HG02798 (cell line): Measurements from ENCODE around the gene FLT4.
"Not testable (repeated sequence)": the region's sequence is repeated elsewhere in the genome, so short reads cannot be mapped to it uniquely, and the experiment has no call there.

Experiments used
- ATAC-seq: cut with Tn5 transposase; IDR thresholded peaks from one replicate; pipeline ENCODE4 v1.9.1; 2021; ENCODE audit warnings: mild to moderate bottlenecking; ENCODE audit not compliant: unreplicated experiment, poor library complexity

FLT4 gene

DNA sequence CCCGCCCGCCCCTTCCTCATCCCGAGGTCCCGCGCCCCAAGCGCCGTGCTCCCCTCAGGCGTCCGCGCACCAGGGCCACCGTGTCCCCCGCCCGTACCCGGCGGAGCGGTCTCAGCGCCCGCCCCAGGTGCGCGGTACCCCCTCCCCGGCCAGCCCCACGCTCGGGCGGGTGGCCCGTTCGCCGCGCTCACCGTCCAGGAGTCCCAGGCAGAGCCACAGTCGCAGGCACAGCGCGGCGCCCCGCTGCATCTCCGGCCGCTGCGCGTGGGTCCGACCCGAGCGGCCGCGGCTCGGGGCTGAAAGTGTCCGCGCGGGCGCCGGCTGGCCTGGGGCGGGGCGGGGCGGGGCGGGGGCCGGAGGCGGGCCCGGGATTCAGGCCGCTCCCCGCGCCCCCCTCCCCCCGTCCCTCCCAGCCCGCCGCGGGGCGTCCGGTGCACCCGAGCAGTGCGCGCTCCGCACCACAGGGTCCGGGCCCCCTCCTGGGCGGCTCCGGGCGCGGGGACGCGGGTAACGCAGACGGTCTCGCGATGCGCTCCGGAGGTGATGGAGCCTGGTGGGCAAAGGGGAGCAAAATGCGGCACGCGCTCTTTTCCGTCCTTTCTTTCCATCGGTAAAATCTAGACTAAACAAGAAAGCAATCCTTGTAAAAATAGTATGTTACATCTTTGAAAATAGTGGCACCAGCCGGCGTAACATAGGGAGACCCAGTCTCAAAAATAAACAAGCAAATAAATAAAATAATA is at the start of gene FLT4:
Gene FLT4 (minus strand): TSS at position 304 of the 743 bp plus-strand sequence. CDS start 55 bp downstream, at position 249.
- no peak for ATAC-seq

DNA sequence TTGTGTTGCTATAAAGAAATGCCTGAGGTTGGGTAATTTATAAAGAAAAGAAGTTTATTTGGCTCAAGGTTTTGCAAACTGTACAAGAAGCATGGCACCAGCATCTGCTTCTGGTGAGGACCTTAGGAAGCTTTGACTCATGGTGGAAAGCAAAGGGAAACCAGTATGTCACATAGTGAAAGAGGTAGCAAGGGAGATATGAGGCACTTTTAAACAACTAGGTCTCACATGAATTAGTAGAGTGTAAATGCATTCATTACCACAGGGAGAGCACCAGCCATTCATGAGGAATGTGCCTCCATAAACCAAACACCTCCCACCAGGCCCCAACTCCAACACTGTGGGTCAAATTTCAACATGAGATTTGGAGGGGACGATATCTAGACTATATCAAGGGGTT is 49.6 kb upstream of the FLT4 start:
- no peak for ATAC-seq

DNA sequence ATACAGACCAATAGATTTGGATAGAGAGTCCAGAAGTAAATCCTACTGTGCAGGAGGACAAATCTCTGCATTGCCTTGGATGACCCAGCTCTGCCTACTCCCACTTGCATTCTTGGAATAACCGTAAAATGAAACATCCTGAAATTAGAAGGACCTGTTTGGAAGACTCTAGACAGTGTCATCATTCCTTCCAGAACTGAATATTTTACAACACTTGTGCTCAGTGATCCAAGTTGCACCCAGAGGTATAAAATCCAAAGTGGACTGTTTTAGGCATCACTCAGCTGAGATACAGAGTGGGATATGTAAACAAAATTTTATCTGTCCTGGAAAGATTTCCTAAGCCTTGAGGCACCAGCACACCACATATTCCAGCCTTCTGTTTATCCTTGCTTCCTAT is 46.7 kb upstream of the FLT4 start:
- ATAC-seq, result no peak

DNA sequence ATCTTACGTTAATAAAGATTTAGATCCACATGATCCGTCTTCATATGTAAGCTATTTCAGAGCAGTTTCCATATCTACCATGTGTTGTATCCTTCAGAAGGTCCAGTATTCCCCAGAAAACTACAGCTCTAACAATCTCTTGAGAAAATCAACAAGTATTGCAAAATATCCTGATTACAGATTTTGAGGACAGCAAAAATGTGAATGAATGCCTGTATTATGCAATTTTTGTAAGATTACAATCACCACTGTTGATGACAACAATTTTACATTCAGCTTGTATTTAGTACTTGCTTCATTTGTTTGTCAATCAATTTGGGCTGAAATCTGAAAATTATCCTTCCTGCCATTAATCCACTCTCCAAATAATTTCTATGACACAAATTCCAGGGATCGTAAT is 43.0 kb upstream of the FLT4 start:
- ATAC-seq, result no peak

DNA sequence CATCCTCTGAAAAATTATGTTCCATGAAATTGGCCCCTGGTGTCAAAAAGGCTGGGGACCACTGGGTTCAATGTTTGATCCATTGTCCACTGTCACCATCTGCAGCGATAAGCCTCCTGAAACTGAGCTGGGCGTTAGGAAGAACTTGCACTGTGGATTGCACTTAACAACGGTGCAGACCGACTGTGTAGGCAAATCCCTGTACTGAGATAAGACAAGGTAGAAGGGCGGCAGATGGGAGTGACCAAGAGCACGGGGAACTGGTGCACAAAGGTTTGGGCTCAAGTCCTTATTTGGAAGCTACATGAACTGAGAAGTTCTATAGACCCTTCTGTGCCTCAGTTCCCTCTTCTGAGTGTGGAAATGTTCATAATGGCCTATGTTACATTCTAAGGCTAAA is 41.6 kb upstream of the FLT4 start:
- ATAC-seq, result no peak

DNA sequence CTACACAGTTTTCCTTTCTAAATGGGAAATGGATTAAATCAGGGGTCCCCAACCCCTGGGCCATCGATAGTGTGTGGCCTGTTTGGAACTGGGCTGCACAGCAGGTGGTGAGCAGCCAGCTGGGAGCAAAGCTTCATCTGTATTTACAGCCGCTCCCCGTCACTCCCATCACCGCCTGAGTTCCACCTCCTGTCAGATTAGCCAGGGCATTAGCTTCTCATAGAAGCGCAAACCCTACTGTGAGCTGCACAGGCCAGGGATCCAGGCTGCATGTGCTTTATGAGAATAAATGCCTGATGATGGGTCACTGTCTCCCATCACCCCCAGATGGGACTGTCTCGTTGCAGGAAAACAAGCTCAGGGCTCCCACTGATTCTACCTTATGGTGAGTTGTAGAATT is 41.2 kb upstream of the FLT4 start:
- ATAC-seq, result no peak

DNA sequence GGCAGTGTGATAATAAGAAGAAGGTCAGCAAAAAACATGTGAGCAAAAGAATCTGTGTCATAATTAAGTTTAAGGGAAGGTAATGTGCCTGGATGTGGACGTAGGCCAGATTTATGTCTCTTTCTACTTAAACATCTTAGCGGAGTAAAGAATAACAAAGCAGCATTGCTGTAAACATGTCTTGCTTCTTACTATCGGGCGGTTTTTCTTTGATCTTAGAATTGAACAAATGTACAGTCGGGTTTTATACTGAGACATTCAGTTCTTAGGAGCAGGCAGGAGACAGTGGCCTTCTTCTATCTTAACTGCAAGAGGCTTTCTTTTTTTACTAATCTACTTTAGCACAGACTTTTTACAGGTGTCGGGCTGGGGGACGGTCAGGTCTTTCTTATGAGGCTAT is 40.4 kb upstream of the FLT4 start:
- ATAC-seq, result no peak

DNA sequence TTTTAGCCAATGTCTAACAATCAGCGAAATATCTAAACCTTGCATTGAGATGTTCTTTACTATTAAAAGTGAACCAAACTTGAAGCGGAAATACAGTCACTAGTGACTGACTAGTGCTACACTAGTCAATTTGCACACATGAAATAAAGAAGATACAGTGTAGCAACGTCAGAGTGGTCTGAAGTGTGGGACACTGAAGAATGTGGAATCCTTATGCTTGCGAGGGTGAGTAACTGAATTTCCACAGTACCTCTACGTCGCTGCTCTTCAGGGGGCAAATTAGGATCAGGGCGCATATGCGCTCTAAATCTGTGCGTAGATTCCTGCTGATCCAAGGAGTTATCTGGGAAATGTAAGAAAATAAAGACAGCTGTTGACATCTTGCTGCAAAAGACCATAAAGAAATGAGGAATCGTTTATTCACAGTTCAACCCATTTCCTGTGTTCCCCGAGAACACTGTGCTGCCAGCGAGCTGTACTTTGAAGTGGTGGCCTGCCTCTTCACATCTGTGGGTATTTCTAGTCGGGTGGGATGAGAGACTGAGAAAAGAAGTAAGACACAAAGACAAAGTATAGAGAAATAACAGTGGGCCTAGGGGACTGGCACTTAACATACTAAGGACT is 39.8 kb upstream of the FLT4 start:
- no peak for ATAC-seq

DNA sequence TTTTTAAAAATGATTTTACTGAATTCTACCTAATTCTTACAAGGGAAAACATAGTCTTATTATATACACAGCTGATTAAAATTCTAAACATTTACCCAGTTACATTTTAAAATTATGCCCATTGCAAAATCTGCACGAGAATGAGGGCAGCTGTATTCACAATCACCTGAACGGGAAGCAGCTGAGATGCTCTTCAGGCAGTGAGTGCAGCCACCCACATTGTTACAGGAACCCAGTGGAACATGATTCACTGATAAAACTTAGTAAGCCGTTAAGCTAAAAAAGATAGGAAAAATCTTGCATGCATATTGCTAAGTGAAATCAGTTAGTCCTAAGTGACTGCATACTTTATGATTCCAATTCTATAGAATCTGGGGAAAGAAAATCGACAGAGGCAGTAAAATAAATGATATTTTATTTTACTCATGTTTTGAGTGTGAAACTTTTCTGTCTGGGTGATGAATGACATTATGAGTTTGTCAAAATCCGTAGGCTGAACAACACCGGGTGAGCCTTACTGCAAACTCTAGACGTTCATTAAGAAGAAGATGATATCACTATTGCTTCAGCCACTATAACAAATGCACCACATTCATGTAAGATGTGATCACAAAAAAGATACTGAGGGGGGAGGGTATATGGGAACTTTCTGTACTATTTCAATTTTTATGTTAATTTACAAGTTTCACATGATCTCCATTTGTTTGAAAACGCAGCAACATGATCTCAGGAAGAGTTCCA is 39.1 kb upstream of the FLT4 start:
- no peak for ATAC-seq

DNA sequence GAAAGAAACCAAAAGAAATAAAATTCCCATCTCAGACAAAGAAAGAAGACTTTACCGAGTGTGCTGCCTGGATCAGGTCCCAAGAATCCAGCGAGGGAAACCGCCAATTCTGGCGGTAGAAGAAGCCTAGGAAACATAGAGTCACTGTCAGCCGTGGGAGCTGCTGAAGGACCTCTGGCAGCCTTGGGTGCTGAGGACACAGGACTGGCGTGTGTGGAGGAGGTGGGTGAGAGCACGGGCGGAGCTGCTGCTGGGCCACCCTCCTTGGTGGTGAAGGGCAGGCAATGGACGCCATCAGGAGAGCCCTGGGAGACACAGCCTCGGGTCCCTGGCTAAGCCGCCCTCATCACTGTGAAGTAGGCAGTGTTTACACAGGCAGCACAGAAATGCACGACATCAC is 37.4 kb upstream of the FLT4 start:
- ATAC-seq, result not testable (repeated sequence)

DNA sequence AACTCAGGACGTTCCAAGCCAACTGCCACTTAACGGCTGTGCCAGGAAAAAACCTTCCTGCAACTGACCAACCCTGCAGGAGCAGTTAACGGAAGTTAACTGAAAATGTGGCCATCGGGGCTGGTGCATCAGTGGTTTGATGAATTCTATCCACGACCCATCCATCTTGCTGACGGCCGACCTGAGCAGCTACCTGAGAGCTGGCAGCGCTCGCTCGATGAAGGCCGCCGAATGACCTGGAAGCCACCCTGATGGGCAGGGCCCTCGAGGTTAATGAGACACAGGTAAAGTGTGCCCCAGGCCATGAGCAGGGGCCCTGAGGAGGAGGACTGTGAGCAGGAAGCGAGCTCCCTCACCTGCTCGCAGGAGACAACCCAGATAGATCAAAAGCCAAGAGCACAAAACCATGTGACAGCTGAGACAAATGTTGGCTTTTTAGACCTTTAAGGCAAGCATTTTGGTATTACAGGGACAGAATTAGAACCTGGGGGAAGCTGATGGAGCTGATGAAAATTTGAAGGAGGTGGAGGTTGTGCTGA is 35.3 kb upstream of the FLT4 start:
- no peak for ATAC-seq

DNA sequence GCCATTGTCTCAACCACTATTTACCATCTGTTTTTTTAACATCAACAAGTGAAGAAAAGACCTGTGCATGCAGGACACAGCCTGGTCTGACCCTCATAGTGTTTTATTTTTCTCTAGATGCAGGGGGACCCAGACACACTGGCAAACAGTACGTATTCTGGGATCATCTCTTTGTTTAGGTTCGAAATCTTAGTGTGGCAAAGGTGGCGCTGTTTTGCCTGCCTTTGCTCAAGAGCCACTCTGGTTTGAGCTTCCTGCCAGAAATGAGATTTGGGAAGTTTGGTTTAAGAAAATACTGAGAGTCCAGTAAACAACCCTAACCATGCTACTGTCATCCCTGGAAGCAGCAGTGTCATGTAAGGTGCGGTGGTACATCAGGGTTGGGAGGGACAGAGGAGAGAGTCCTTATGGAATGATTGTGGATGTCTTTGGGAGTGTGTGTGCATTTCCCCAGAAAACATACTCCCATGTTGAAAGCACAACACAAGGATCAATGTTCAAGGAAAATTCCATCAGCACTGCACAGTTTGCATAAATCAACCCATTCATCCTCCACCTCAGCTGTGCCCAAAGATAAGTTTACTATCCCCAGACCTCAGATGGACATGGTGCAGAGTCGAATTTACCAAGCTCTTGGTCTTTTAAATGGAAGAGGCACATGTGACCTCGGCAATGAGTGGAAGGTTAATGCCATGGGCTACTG is 34.0 kb upstream of the FLT4 start:
- no peak for ATAC-seq

DNA sequence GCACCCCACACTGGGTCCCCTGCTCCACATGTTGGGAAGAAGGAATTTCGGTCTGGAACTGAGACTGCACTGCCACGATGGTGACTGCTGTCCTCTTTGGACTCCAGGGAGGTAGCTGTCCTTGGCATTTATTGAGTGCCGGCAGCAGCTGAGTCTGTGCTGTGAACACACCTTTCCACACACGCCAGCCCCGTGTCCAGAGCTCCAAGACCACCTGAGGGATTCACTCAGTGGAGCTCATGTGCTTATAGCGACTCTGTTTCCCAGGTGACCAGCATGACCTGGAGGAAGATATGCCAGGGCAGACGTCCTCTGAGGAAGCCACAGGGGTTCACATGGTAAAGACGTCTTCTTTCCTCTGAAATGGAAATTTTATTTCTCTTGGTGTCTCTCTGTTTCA is 33.2 kb upstream of the FLT4 start:
- ATAC-seq, result no peak

DNA sequence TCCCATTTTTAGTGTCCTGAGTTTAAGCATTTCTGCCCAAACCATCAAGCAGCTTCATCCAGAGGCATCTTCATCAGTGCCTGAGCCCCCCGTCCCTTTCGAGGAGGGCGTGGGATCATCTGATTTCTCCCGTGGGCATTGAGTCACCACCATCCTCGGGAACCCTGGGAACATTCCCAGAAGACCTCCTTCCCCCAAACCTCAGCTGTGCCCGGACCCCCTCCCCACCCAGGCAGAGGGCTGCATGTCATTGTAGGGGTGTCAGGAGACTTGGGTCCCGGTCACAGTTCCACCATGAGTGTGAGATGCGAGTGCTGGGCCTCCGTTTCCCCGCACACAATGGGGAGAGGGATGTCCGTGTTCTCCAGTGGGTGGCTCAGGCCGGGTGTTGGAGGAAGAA is 32.6 kb upstream of the FLT4 start:
- ATAC-seq, result not testable (repeated sequence)

DNA sequence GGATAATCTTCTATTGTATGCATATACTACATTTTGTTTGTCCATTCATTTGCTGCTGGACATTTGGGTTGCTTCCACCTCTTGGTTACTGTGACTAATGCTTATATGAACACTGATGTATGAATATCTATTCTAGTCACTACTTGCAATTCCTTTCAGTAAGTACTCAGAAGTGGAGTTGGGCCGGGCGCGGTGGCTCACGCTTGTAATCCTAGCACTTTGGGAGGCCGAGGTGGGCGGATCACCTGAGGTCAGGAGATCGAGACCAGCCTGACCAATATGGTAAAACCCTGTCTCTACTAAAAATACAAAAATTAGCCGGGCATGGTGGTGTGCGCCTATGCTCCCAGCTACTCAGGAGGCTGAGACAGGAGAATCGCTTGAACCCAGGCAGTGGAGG is 28.9 kb upstream of the FLT4 start:
- not testable (repeated sequence) for ATAC-seq

DNA sequence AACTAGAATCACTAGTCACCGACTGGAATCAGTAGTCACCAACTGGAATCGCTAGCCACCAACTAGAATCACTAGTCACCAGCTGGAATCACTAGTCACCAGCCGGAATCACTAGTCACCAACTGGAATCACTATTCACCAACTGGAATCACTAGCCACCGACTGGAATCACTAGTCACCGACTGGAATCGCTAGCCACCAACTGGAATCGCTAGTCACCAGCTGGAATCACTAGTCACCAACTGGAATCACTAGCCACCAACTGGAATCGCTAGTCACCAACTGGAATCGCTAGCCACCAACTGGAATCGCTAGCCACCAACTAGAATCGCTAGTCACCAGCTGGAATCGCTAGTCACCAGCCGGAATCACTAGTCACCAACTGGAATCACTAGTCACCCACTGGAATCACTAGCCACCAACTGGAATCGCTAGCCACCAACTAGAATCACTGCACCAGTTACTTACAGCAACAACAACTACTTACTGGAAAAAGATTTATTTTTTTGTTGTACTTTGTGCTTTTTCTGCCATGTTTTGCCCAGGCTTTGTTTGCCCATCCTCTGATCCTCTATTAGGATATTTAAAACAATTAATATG is 25.7 kb upstream of the FLT4 start:
- no peak for ATAC-seq

DNA sequence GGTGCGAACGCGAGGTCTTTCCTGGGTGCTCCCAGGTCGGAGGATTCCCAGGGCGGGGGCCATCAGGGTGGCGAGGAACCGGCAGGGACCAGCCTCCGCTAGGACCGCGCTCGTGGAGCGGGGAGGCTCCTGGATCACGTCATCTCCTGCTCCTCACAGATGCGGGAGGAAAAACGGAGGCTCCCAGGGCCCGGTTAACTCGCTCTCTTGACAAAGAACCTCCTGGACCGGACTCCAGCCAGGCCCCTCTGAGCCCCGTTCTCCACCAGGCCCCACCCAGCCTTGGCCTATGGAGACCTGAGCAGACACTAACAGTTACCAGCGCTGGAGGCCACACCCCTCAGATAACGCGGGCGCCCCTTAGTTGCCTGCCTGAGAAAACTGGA is 24.7 kb upstream of the FLT4 start:
- ATAC-seq, result not testable (repeated sequence)

DNA sequence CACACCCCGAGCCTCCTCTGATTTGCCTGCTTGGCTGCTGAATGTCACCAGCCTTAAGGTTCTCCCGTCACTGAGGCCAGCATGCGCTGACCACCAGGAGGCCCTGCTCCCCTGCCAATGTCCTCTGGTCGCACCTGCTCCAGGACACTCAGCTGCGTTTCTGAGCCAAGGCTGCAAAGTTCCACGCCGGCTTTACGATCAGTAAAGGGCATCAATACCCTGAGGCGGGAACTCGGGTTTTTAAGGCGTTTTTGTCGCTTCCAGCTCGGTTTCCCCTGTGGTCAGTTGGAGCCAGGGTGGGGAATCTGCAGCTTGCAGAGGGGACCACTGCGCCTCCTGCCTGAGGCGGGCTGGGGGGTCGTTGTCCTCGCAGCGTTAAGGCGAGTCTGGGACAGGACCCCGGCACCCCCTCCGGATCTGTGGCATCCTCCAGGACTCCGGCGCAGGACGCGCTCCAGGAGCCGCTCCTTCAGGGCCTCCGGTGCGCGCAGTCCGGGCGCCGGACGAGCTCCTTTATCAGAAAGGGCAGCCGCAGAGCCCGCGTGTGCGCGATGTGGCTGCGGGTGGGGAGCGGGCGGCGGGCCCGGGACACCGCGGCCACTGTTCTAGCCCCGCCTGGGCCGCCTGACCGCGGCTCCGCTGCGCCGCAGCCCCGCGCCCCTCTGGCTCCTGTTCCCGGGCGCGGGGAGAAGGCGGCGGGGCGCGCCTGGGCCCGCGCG is 24.1 kb upstream of the FLT4 start:
- no peak for ATAC-seq

DNA sequence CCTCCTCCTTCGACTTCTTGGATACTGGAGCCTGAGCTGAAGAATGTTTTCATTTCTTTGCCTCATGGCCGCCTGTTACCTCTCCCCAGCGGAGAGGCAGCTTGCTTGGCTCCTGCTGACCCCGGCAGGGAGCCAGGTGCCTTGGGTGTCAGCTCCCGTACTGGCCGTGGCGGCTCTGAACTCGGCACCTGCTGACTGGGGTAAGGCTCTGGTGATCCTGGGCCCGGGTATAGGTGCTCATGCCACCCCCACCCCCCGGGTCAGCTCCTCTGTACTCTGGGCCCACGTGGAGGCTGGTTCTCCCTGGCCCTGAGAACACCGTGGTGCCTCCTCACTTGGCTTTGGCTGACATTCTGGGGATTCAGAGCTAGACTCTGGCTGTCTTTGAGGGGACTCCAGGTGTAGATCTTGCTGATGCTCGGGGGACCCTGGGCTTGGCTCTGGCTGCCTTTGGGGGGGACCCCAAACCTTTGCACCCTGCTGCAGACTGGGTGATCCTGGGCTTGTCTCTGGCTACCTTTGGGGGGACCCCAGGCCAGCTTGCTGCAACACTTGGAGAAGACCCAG is 22.6 kb upstream of the FLT4 start:
- not testable (repeated sequence) for ATAC-seq
